Measurements from ENCODE around the gene XIRP1.

- no peak for TF ChIP-seq POLR2AphosphoS5 (IDR thresholded peaks at IDR 0.05; ENCODE audit: low read depth, low read length)
- TF ChIP-seq, protein P1, sequence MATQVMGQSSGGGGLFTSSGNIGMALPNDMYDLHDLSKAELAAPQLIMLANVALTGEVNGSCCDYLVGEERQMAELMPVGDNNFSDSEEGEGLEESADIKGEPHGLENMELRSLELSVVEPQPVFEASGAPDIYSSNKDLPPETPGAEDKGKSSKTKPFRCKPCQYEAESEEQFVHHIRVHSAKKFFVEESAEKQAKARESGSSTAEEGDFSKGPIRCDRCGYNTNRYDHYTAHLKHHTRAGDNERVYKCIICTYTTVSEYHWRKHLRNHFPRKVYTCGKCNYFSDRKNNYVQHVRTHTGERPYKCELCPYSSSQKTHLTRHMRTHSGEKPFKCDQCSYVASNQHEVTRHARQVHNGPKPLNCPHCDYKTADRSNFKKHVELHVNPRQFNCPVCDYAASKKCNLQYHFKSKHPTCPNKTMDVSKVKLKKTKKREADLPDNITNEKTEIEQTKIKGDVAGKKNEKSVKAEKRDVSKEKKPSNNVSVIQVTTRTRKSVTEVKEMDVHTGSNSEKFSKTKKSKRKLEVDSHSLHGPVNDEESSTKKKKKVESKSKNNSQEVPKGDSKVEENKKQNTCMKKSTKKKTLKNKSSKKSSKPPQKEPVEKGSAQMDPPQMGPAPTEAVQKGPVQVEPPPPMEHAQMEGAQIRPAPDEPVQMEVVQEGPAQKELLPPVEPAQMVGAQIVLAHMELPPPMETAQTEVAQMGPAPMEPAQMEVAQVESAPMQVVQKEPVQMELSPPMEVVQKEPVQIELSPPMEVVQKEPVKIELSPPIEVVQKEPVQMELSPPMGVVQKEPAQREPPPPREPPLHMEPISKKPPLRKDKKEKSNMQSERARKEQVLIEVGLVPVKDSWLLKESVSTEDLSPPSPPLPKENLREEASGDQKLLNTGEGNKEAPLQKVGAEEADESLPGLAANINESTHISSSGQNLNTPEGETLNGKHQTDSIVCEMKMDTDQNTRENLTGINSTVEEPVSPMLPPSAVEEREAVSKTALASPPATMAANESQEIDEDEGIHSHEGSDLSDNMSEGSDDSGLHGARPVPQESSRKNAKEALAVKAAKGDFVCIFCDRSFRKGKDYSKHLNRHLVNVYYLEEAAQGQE (IDR thresholded peaks at IDR 0.05; ENCODE audit: insufficient read depth in 1 of 2, low read depth in 2 of 2, low read length in 2 of 2): no peak
These were observed 11.0 kb upstream of the XIRP1 start for GRCh38 chr3:39203402-39203801.

Data from PFSK-1 (cell line).